HepG2 (cell line): ENCODE measurements around the gene COMMD1. TPM values are rescaled to one million over a fixed set of nuclear protein-coding genes. Genes with fewer than 3 reads are reported as not detected.

Experiments used
- CREM ChIP-seq, 2 experiments: sonication (generic) in 1 of 2; formaldehyde crosslinking in 1 of 2; IDR thresholded peaks; 2 replicates each; pipeline versions ENCODE4 v1.4.0 to v1.6.1; 2016 to 2020; ENCODE audit warnings: antibody characterized with exemption in 1 of 2, mild to moderate bottlenecking in 1 of 2, missing genetic modification reagents in 1 of 2
- EEA1 ChIP-seq: sonication (generic); formaldehyde crosslinking; IDR thresholded peaks from 2 replicates; pipeline ENCODE4 v1.5.1; 2020; ENCODE audit warnings: mild to moderate bottlenecking, missing genetic modification reagents, borderline replicate concordance
- FOXA3 ChIP-seq: IDR thresholded peaks from 2 replicates; pipeline ENCODE4 v1.6.1; 2016; ENCODE audit warnings: missing genetic modification reagents, missing compliant biosample characterization
- GATA4 ChIP-seq: sonication (generic); IDR thresholded peaks from 2 replicates; pipeline ENCODE4 v1.6.1; 2016; ENCODE audit warnings: antibody characterized with exemption, low read depth, borderline replicate concordance
- GLI4 ChIP-seq: sonication (generic); formaldehyde crosslinking; IDR thresholded peaks from 2 replicates; pipeline ENCODE4 v1.5.1; 2020; ENCODE audit warnings: missing genetic modification reagents, mild to moderate bottlenecking, moderate library complexity, borderline replicate concordance
- HOXD1 ChIP-seq: sonication (generic); formaldehyde crosslinking; IDR thresholded peaks from 2 replicates; pipeline ENCODE4 v1.5.0; 2020; ENCODE audit warnings: missing genetic modification reagents
- JARID2 ChIP-seq: sonication (generic); formaldehyde crosslinking; IDR thresholded peaks from 2 replicates; pipeline ENCODE4 v1.8.1; 2023; ENCODE audit warnings: missing genetic modification reagents, inconsistent platforms; ENCODE audit not compliant: insufficient replicate concordance
- KLF6 ChIP-seq: IDR thresholded peaks from 2 replicates; pipeline ENCODE4 v1.8.0; 2016; ENCODE audit warnings: missing biosample characterization, missing genetic modification reagents
- MBD4 ChIP-seq: IDR thresholded peaks from 2 replicates; pipeline ENCODE4 v1.6.1; 2012; ENCODE audit warnings: low read length, inconsistent platforms, borderline replicate concordance
- NFIB ChIP-seq: sonication (generic); formaldehyde crosslinking; IDR thresholded peaks from 2 replicates; pipeline ENCODE4 v1.9.0; 2021; ENCODE audit warnings: missing genetic modification reagents, mild to moderate bottlenecking, borderline replicate concordance
- RCOR2 ChIP-seq: IDR thresholded peaks from 2 replicates; pipeline ENCODE4 v1.6.1; 2016; ENCODE audit warnings: missing biosample characterization, missing genetic modification reagents
- SP5 ChIP-seq: IDR thresholded peaks from 2 replicates; pipeline ENCODE4 v1.6.1; 2016; ENCODE audit warnings: low read depth, borderline replicate concordance
- ZIK1 ChIP-seq: sonication (generic); formaldehyde crosslinking; IDR thresholded peaks from 2 replicates; pipeline ENCODE4 v1.5.0; 2020; ENCODE audit warnings: mild to moderate bottlenecking, low read depth, missing genetic modification reagents, borderline replicate concordance
- ZMYM2 ChIP-seq: sonication (generic); formaldehyde crosslinking; IDR thresholded peaks from 2 replicates; pipeline ENCODE4 v1.8.0; 2022; ENCODE audit warnings: mild to moderate bottlenecking, missing genetic modification reagents
- ZNF543 ChIP-seq: sonication (generic); formaldehyde crosslinking; IDR thresholded peaks from 2 replicates; pipeline ENCODE4 v1.4.0; 2020; ENCODE audit warnings: mild to moderate bottlenecking, missing genetic modification reagents
- ZSCAN21 ChIP-seq: sonication (generic); formaldehyde crosslinking; IDR thresholded peaks from 2 replicates; pipeline ENCODE4 v1.8.0; 2022; ENCODE audit warnings: mild to moderate bottlenecking, missing genetic modification reagents, moderate library complexity, borderline replicate concordance
- polyA plus RNA-seq, 8 experiments: library from polyadenylated mRNA; depleted of rRNA in 3 of 8; stranded (reverse) in 7 of 8; unstranded in 1 of 8; fragments of >200 nt; fragmentation: Illumina TruSeq in 4 of 8; extraction: Trizol in 4 of 8; gene quantifications; 2 replicates each; pipeline versions ENCODE4 v1.2.1 to v1.2.3, GENCODE V29; 2011 to 2016; ENCODE audit warnings: low read depth in 4 of 8, missing spikeins in 1 of 8, mixed read lengths in 1 of 8; ENCODE audit not compliant: insufficient read depth in 1 of 8
- total RNA-seq, 5 experiments: library from RNA; depleted of rRNA; stranded (reverse); fragments of >200 nt; fragmentation: Illumina TruSeq; extraction: Trizol; gene quantifications; 2 replicates each; pipeline ENCODE4 v1.2.3, GENCODE V29; 2016; ENCODE audit warnings: low read depth in 1 of 5
- TF ChIP-seq, protein P1 (sequence below): sonication (generic); formaldehyde crosslinking; IDR thresholded peaks from 2 replicates; pipeline ENCODE4 v1.8.1; 2023; ENCODE audit warnings: mild to moderate bottlenecking, inconsistent platforms, moderate library complexity, missing genetic modification reagents, borderline replicate concordance
- TF ChIP-seq, protein P2 (sequence below): sonication (generic); formaldehyde crosslinking; IDR thresholded peaks from 2 replicates; pipeline ENCODE4 v1.8.0; 2023; ENCODE audit warnings: mild to moderate bottlenecking, missing genetic modification reagents
- TF ChIP-seq, protein P3 (sequence below): sonication (generic); formaldehyde crosslinking; IDR thresholded peaks from 2 replicates; pipeline ENCODE4 v1.8.1; 2022; ENCODE audit warnings: low read depth, mild to moderate bottlenecking, missing genetic modification reagents
- TF ChIP-seq, protein P4 (sequence below): sonication (generic); formaldehyde crosslinking; conservative IDR thresholded peaks from 2 replicates; pipeline ENCODE4 v1.4.0; 2020; ENCODE audit warnings: mild to moderate bottlenecking, missing genetic modification reagents, moderate library complexity

Gene COMMD1
- total and polyA plus RNA-seq, 2 of the 13 experiments (the other 11 are each of a cell fraction or from before 2014, with no cell fraction given), result 25.7 to 105 TPM

DNA sequence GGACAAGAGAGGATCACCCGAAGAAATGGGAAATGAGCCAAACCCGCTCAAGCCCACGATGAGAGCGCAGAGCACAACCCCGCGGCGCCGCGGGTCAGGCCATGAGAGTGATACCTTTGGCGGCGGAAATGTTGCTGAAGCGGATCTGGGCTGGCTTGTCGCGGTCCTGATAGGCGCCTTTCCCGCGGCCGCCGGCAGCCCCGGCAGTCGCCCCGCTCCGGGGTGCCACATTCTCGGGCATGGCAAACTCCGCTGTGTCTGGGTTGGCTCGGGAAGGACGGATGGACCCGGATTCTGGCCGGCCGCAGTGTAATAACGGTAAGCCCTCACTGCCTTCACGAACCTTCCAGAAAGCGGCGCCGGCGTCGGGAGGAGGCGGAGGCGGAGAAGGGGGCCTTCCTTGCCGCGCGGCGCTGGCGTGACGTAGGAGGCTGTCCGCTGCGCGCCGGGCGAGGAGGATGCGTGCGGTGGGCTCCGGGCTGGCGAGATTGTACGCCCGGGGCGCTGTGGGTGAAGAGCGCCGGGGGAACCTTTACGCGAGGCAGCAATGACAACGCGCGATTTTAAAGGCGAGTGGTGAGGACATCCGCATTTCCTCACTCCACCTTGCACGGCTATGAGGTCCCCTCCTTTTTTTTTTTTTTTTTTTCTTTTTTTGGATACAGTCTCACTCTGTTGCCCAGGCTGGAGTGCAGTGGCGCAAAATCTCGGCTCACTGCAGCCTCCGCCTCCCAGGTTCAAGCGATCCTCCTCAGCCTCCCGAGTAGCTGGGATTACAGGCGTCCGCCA is 17.0 kb upstream of the COMMD1 start, which contains the start of gene CCT4 (continued):
- TF ChIP-seq, protein P1, sequence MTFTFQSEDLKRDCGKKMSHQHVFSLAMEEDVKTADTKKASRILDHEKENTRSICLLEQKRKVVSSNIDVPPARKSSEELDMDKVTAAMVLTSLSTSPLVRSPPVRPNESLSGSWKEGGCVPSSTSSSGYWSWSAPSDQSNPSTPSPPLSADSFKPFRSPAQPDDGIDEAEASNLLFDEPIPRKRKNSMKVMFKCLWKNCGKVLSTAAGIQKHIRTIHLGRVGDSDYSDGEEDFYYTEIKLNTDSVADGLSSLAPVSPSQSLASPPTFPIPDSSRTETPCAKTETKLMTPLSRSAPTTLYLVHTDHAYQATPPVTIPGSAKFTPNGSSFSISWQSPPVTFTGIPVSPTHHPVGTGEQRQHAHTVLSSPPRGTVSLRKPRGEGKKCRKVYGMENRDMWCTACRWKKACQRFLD (CRISPR knock-in tag), result peak; percentile 98
- TF ChIP-seq GATA4 (peak; percentile 85; the same call in 1 of the 2 replicates), JARID2 (CRISPR knock-in tag) (no peak), NFIB (CRISPR knock-in tag) (no peak), CREM (IDR thresholded peaks at IDR 0.05) (peak; percentile 99), CREM (CRISPR knock-in tag; IDR thresholded peaks at IDR 0.05) (peak; percentile 97), EEA1 (CRISPR knock-in tag) (peak; percentile 28; the same call in 1 of the 2 replicates), KLF6 (CRISPR knock-in tag) (peak; percentile 92), FOXA3 (CRISPR knock-in tag) (peak; percentile 85), ZMYM2 (CRISPR knock-in tag) (peak; percentile 60; the same call in 1 of the 2 replicates), RCOR2 (CRISPR knock-in tag) (no peak), ZIK1 (CRISPR knock-in tag) (peak; percentile 97), SP5 (peak; percentile 98), MBD4 (no peak), GLI4 (CRISPR knock-in tag) (peak; percentile 88; the same call in 1 of the 2 replicates), HOXD1 (CRISPR knock-in tag) (peak; percentile 97), ZNF543 (CRISPR knock-in tag) (no peak; the same call in none of the 2 replicates), ZSCAN21 (CRISPR knock-in tag) (peak; percentile 97)
- TF ChIP-seq, protein P2, sequence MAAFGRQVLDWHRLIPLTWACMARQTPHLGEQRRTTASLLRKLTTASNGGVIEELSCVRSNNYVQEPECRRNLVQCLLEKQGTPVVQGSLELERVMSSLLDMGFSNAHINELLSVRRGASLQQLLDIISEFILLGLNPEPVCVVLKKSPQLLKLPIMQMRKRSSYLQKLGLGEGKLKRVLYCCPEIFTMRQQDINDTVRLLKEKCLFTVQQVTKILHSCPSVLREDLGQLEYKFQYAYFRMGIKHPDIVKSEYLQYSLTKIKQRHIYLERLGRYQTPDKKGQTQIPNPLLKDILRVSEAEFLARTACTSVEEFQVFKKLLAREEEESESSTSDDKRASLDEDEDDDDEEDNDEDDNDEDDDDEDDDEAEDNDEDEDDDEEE (CRISPR knock-in tag), result peak; percentile 99
- TF ChIP-seq, protein P3, sequence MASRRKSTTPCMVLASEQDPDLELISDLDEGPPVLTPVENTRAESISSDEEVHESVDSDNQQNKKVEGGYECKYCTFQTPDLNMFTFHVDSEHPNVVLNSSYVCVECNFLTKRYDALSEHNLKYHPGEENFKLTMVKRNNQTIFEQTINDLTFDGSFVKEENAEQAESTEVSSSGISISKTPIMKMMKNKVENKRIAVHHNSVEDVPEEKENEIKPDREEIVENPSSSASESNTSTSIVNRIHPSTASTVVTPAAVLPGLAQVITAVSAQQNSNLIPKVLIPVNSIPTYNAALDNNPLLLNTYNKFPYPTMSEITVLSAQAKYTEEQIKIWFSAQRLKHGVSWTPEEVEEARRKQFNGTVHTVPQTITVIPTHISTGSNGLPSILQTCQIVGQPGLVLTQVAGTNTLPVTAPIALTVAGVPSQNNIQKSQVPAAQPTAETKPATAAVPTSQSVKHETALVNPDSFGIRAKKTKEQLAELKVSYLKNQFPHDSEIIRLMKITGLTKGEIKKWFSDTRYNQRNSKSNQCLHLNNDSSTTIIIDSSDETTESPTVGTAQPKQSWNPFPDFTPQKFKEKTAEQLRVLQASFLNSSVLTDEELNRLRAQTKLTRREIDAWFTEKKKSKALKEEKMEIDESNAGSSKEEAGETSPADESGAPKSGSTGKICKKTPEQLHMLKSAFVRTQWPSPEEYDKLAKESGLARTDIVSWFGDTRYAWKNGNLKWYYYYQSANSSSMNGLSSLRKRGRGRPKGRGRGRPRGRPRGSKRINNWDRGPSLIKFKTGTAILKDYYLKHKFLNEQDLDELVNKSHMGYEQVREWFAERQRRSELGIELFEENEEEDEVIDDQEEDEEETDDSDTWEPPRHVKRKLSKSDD, result peak; percentile 97
- TF ChIP-seq, protein P4, sequence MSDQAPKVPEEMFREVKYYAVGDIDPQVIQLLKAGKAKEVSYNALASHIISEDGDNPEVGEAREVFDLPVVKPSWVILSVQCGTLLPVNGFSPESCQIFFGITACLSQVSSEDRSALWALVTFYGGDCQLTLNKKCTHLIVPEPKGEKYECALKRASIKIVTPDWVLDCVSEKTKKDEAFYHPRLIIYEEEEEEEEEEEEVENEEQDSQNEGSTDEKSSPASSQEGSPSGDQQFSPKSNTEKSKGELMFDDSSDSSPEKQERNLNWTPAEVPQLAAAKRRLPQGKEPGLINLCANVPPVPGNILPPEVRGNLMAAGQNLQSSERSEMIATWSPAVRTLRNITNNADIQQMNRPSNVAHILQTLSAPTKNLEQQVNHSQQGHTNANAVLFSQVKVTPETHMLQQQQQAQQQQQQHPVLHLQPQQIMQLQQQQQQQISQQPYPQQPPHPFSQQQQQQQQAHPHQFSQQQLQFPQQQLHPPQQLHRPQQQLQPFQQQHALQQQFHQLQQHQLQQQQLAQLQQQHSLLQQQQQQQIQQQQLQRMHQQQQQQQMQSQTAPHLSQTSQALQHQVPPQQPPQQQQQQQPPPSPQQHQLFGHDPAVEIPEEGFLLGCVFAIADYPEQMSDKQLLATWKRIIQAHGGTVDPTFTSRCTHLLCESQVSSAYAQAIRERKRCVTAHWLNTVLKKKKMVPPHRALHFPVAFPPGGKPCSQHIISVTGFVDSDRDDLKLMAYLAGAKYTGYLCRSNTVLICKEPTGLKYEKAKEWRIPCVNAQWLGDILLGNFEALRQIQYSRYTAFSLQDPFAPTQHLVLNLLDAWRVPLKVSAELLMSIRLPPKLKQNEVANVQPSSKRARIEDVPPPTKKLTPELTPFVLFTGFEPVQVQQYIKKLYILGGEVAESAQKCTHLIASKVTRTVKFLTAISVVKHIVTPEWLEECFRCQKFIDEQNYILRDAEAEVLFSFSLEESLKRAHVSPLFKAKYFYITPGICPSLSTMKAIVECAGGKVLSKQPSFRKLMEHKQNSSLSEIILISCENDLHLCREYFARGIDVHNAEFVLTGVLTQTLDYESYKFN (CRISPR knock-in tag), result peak; percentile 77
